Measurements from ENCODE around the gene CCR7.

Gene CCR7

DNA sequence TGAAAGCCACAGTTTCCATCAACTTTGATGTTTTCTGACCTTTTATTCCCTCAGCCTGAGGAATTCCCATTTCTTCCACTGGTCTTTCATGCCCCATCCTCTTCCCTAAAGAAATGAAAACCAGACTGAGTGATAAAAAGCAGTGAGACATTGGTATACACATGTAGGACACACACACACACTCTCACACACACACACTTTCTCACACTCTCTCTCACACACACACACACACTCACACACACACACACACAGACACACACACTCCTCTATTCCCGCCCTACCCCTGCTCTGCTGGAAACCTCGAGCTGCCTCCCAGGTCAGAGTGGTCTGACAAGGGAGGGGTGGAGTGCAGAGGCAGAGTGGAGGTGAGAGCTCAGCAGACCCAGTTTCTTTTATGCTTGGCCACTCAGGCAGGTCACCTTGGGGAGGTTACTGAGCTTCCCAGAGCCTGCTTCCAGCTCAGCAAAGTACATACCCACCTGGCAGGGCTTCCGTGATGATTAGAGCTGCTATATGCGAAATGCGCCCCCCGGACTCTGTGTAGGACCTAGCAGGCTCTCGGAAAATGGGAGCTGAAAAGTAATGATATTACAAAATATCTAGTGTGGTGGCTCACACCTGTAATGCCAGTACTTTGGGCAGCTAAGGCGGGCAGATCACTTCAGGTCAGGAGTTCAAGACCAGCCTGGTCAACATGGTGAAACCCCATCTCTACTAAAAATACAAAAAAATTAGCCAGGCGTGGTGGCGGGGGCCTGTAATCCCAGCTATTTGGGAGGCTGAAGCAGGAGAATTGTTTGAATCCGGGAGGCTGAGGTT, 30.7 kb downstream of the CCR7 start:
- no peak overlapping the region for H3K27ac ChIP-seq (replicated peaks)
- no peak for TF ChIP-seq POLR2AphosphoS5 (IDR thresholded peaks at IDR 0.05; ENCODE audit: low read depth)
- no peak for TF ChIP-seq REST (IDR thresholded peaks at IDR 0.05; ENCODE audit: insufficient replicate concordance, low read depth)
- no peak for TF ChIP-seq SPI1 (IDR thresholded peaks at IDR 0.05; ENCODE audit: borderline replicate concordance, low read depth)
- TF ChIP-seq, protein P1, sequence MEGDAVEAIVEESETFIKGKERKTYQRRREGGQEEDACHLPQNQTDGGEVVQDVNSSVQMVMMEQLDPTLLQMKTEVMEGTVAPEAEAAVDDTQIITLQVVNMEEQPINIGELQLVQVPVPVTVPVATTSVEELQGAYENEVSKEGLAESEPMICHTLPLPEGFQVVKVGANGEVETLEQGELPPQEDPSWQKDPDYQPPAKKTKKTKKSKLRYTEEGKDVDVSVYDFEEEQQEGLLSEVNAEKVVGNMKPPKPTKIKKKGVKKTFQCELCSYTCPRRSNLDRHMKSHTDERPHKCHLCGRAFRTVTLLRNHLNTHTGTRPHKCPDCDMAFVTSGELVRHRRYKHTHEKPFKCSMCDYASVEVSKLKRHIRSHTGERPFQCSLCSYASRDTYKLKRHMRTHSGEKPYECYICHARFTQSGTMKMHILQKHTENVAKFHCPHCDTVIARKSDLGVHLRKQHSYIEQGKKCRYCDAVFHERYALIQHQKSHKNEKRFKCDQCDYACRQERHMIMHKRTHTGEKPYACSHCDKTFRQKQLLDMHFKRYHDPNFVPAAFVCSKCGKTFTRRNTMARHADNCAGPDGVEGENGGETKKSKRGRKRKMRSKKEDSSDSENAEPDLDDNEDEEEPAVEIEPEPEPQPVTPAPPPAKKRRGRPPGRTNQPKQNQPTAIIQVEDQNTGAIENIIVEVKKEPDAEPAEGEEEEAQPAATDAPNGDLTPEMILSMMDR (IDR thresholded peaks at IDR 0.05; ENCODE audit: insufficient read depth, low read length): no peak
- TF ChIP-seq GABPA (IDR thresholded peaks at IDR 0.05; ENCODE audit: low read depth): no peak
- H3K27me3 ChIP-seq (ENCODE audit: insufficient read depth, poor library complexity, severe bottlenecking): peaks cover 4% of the 10 kb centered on the region
- no peak for DNase-seq (ENCODE audit: low read depth in 1 of 2, low spot score in 1 of 2)
- H3K4me3 ChIP-seq (replicated peaks; ENCODE audit: insufficient read depth, low read length): no peak overlapping the region

- Histone ChIP-seq H3K27ac (replicated peaks) (no peak overlapping the region), H3K4me3 (replicated peaks; ENCODE audit: insufficient read depth, low read length) (no peak overlapping the region), H3K27me3 (ENCODE audit: insufficient read depth, poor library complexity, severe bottlenecking) (peaks cover 4% of the 10 kb centered on the region)
- TF ChIP-seq POLR2AphosphoS5 (IDR thresholded peaks at IDR 0.05; ENCODE audit: low read depth): no peak
- no peak for TF ChIP-seq SPI1 (IDR thresholded peaks at IDR 0.05; ENCODE audit: borderline replicate concordance, low read depth)
- TF ChIP-seq REST (IDR thresholded peaks at IDR 0.05; ENCODE audit: insufficient replicate concordance, low read depth): no peak
- TF ChIP-seq, protein P1 (IDR thresholded peaks at IDR 0.05; ENCODE audit: insufficient read depth, low read length): no peak
- no peak for TF ChIP-seq GABPA (IDR thresholded peaks at IDR 0.05; ENCODE audit: low read depth)
- DNase-seq (ENCODE audit: low read depth in 1 of 2, low spot score in 1 of 2): no peak
Measured at GRCh38 chr17:40533896-40534295, 31.4 kb downstream of the CCR7 start.

- TF ChIP-seq, protein P1 (IDR thresholded peaks at IDR 0.05; ENCODE audit: insufficient read depth, low read length): no peak
- no peak overlapping the region for H3K4me3 ChIP-seq (replicated peaks; ENCODE audit: insufficient read depth, low read length)
- DNase-seq (ENCODE audit: low read depth in 1 of 2, low spot score in 1 of 2): no peak
- peaks cover 4% of the 10 kb centered on the region for H3K27me3 ChIP-seq (ENCODE audit: insufficient read depth, poor library complexity, severe bottlenecking)
- no peak overlapping the region for H3K27ac ChIP-seq (replicated peaks)
Measured at GRCh38 chr17:40532520-40533253, 32.6 kb downstream of the CCR7 start.

All from HL-60 (cell line).